EH (cell line): ENCODE measurements around the gene ENOSF1.

ENCODE experiments used
- DNase-seq: peaks from one replicate; pipeline ENCODE4 v3.0.0-alpha.2; 2015; ENCODE audit warnings: low read depth

ENOSF1 gene

GRCh38 chr18:634551-635045 is 77.8 kb downstream of the ENOSF1 start:
- DNase-seq: peak; percentile 65

- no peak for DNase-seq
Measured at GRCh38 chr18:631560-631959, 80.9 kb downstream of the ENOSF1 start.

- DNase-seq: no peak
Measured at GRCh38 chr18:629269-630150, 82.9 kb downstream of the ENOSF1 start.

- DNase-seq: no peak
Measured at GRCh38 chr18:627231-627630, 85.2 kb downstream of the ENOSF1 start.

GRCh38 chr18:623761-624620 is 88.4 kb downstream of the ENOSF1 start:
- DNase-seq: peak; percentile 65

GRCh38 chr18:622289-622688 is 90.1 kb downstream of the ENOSF1 start:
- DNase-seq: no peak

- peak; percentile 46 for DNase-seq
Measured at GRCh38 chr18:621291-622043, 91.0 kb downstream of the ENOSF1 start.
